ENCODE data around the gene ASPG.
A peak's percentile ranks its signal among the peaks of the same experiment; 100 is the strongest.

Gene ASPG

GRCh38 chr14:104085032-104085888 is at the start of gene ASPG:
ASPG (plus strand) TSS chr14:104085700; CDS start chr14:104085771, 71 bp downstream.
- Histone ChIP-seq H3K79me2 (ENCODE audit: control insufficient read depth, insufficient read depth, low read length, unreplicated experiment) (no peaks in the 10 kb centered on the region), H3K36me3 (ENCODE audit: insufficient read depth, low read length) (no peaks in the 10 kb centered on the region), H3K27me3 (ENCODE audit: insufficient read depth, low read length) (peaks cover 45% of the 10 kb centered on the region), H3K4me3 (ENCODE audit: low read depth, low read length) (no peak within 1 kb of the TSS), H3K27ac (ENCODE audit: low read depth, low read length) (no peak within 1 kb of the TSS), H3K4me1 (ENCODE audit: control insufficient read depth, insufficient read depth, low read length, unreplicated experiment) (no peaks in the 10 kb centered on the region), H2AFZ (ENCODE audit: low read length, unreplicated experiment) (no peak within 1 kb of the TSS)

DNA sequence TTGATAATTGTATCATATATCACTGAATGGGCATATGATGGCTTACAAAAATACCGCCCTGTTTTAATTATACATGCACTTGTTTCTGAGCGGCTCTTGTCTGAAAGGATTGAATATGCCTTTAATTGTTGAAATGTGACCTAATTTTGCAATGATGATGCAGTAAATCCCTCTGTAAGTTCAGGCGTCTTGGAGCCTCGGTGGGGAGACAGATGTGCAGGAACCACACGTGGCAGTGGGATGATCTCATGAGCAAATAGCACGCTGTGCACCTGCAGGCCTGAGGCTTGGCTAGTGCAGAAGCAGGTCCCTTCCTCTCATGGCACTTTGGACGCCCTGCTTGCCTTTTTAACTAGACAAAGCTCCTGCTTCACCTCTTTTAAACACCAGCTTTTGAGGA is 49.3 kb upstream of the ASPG start:
- H2AFZ ChIP-seq (ENCODE audit: low read length, unreplicated experiment), result no peak overlapping the region

GRCh38 chr14:104037074-104037473 is 48.4 kb upstream of the ASPG start:
- H3K27ac ChIP-seq (ENCODE audit: low read depth, low read length), result no peak overlapping the region
- peaks cover 84% of the 10 kb centered on the region for H3K27me3 ChIP-seq (ENCODE audit: insufficient read depth, low read length)
- no peaks in the 10 kb centered on the region for H3K36me3 ChIP-seq (ENCODE audit: insufficient read depth, low read length)
- H3K4me3 ChIP-seq (ENCODE audit: low read depth, low read length), result no peak overlapping the region
- no peaks in the 10 kb centered on the region for H3K4me1 ChIP-seq (ENCODE audit: control insufficient read depth, insufficient read depth, low read length, unreplicated experiment)
- no peaks in the 10 kb centered on the region for H3K79me2 ChIP-seq (ENCODE audit: control insufficient read depth, insufficient read depth, low read length, unreplicated experiment)
- H2AFZ ChIP-seq (ENCODE audit: low read length, unreplicated experiment), result no peak overlapping the region

More for the DNA sequence above, 49.3 kb upstream of the ASPG start:
- no peak overlapping the region for H3K27ac ChIP-seq (ENCODE audit: low read depth, low read length)
- no peaks in the 10 kb centered on the region for H3K36me3 ChIP-seq (ENCODE audit: insufficient read depth, low read length)
- H3K27me3 ChIP-seq (ENCODE audit: insufficient read depth, low read length), result peaks cover 82% of the 10 kb centered on the region
- no peak overlapping the region for H3K4me3 ChIP-seq (ENCODE audit: low read depth, low read length)
- H3K4me1 ChIP-seq (ENCODE audit: control insufficient read depth, insufficient read depth, low read length, unreplicated experiment), result no peaks in the 10 kb centered on the region
- H3K79me2 ChIP-seq (ENCODE audit: control insufficient read depth, insufficient read depth, low read length, unreplicated experiment), result no peaks in the 10 kb centered on the region

GRCh38 chr14:104037903-104038302 is 47.6 kb upstream of the ASPG start:
- no peaks in the 10 kb centered on the region for H3K4me1 ChIP-seq (ENCODE audit: control insufficient read depth, insufficient read depth, low read length, unreplicated experiment)
- H2AFZ ChIP-seq (ENCODE audit: low read length, unreplicated experiment), result no peak overlapping the region
- no peak overlapping the region for H3K4me3 ChIP-seq (ENCODE audit: low read depth, low read length)
- H3K27me3 ChIP-seq (ENCODE audit: insufficient read depth, low read length), result peaks cover 80% of the 10 kb centered on the region
- no peaks in the 10 kb centered on the region for H3K79me2 ChIP-seq (ENCODE audit: control insufficient read depth, insufficient read depth, low read length, unreplicated experiment)
- H3K36me3 ChIP-seq (ENCODE audit: insufficient read depth, low read length), result no peaks in the 10 kb centered on the region
- H3K27ac ChIP-seq (ENCODE audit: low read depth, low read length), result no peak overlapping the region

GRCh38 chr14:104039214-104039613 is 46.3 kb upstream of the ASPG start:
- peaks cover 72% of the 10 kb centered on the region for H3K27me3 ChIP-seq (ENCODE audit: insufficient read depth, low read length)
- H2AFZ ChIP-seq (ENCODE audit: low read length, unreplicated experiment), result no peak overlapping the region
- H3K79me2 ChIP-seq (ENCODE audit: control insufficient read depth, insufficient read depth, low read length, unreplicated experiment), result no peaks in the 10 kb centered on the region
- H3K36me3 ChIP-seq (ENCODE audit: insufficient read depth, low read length), result no peaks in the 10 kb centered on the region
- H3K27ac ChIP-seq (ENCODE audit: low read depth, low read length), result no peak overlapping the region
- H3K4me3 ChIP-seq (ENCODE audit: low read depth, low read length), result no peak overlapping the region
- no peaks in the 10 kb centered on the region for H3K4me1 ChIP-seq (ENCODE audit: control insufficient read depth, insufficient read depth, low read length, unreplicated experiment)

- H3K36me3 ChIP-seq (ENCODE audit: insufficient read depth, low read length), result no peaks in the 10 kb centered on the region
- H3K4me1 ChIP-seq (ENCODE audit: control insufficient read depth, insufficient read depth, low read length, unreplicated experiment), result no peaks in the 10 kb centered on the region
- no peak overlapping the region for H3K4me3 ChIP-seq (ENCODE audit: low read depth, low read length)
- H3K79me2 ChIP-seq (ENCODE audit: control insufficient read depth, insufficient read depth, low read length, unreplicated experiment), result no peaks in the 10 kb centered on the region
- no peak overlapping the region for H3K27ac ChIP-seq (ENCODE audit: low read depth, low read length)
- H3K27me3 ChIP-seq (ENCODE audit: insufficient read depth, low read length), result peaks cover 60% of the 10 kb centered on the region
- H2AFZ ChIP-seq (ENCODE audit: low read length, unreplicated experiment), result no peak overlapping the region
Measured at GRCh38 chr14:104040539-104040938, 45.0 kb upstream of the ASPG start.

- no peak overlapping the region for H2AFZ ChIP-seq (ENCODE audit: low read length, unreplicated experiment)
Measured at GRCh38 chr14:104041430-104042104, 43.9 kb upstream of the ASPG start.

DNA sequence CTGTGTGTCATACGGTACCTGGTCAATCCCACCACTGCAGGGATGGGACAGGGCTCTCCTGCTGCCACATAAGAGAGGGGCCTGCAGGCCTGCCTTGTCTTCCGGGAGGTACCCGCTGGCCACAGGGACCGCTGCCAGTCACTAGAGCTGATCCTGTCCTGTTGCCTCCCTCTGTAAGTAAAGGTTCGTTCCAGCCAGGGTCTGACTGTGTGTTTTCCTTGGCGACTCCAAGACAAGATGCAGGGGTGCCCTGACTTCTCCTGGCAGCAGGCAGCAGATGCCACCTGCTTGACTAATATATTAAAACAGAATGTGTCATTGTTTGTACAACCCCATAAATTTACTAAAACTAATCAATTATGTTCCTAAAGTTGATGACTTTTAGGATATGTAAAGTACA is 41.5 kb upstream of the ASPG start:
- H3K27ac ChIP-seq (ENCODE audit: low read depth, low read length), result no peak overlapping the region

More at GRCh38 chr14:104041430-104042104, 43.9 kb upstream of the ASPG start:
- Histone ChIP-seq H3K4me3 (ENCODE audit: low read depth, low read length) (no peak overlapping the region), H3K79me2 (ENCODE audit: control insufficient read depth, insufficient read depth, low read length, unreplicated experiment) (no peaks in the 10 kb centered on the region), H3K27me3 (ENCODE audit: insufficient read depth, low read length) (peaks cover 53% of the 10 kb centered on the region), H3K36me3 (ENCODE audit: insufficient read depth, low read length) (no peaks in the 10 kb centered on the region), H3K4me1 (ENCODE audit: control insufficient read depth, insufficient read depth, low read length, unreplicated experiment) (no peaks in the 10 kb centered on the region), H3K27ac (ENCODE audit: low read depth, low read length) (no peak overlapping the region)

DNA sequence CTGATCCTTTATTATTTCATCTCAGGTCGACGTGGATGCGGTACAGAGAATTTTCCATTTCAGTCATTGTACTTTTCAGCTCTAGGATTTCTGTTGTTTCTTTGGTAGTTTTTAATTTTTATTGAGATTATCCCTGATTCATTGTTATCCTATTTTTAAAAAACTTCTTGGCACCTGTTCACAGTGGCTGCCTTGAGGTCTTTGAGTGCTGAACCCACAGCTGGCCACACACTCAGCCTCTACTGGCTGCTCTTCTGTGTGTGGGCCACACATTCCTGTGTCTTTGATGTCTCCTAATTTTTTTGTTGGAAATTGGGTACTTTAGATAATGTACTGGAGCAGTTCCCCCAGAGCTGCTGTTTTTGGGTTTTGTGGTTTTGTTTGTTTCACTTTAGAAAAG is 37.7 kb upstream of the ASPG start:
- no peaks in the 10 kb centered on the region for H3K36me3 ChIP-seq (ENCODE audit: insufficient read depth, low read length)

More for the DNA sequence above, 41.5 kb upstream of the ASPG start:
- Histone ChIP-seq H3K27me3 (ENCODE audit: insufficient read depth, low read length) (peaks cover 31% of the 10 kb centered on the region), H3K4me3 (ENCODE audit: low read depth, low read length) (no peak overlapping the region), H3K79me2 (ENCODE audit: control insufficient read depth, insufficient read depth, low read length, unreplicated experiment) (no peaks in the 10 kb centered on the region), H3K36me3 (ENCODE audit: insufficient read depth, low read length) (no peaks in the 10 kb centered on the region), H2AFZ (ENCODE audit: low read length, unreplicated experiment) (no peak overlapping the region), H3K4me1 (ENCODE audit: control insufficient read depth, insufficient read depth, low read length, unreplicated experiment) (peaks cover 7% of the 10 kb centered on the region)

DNA sequence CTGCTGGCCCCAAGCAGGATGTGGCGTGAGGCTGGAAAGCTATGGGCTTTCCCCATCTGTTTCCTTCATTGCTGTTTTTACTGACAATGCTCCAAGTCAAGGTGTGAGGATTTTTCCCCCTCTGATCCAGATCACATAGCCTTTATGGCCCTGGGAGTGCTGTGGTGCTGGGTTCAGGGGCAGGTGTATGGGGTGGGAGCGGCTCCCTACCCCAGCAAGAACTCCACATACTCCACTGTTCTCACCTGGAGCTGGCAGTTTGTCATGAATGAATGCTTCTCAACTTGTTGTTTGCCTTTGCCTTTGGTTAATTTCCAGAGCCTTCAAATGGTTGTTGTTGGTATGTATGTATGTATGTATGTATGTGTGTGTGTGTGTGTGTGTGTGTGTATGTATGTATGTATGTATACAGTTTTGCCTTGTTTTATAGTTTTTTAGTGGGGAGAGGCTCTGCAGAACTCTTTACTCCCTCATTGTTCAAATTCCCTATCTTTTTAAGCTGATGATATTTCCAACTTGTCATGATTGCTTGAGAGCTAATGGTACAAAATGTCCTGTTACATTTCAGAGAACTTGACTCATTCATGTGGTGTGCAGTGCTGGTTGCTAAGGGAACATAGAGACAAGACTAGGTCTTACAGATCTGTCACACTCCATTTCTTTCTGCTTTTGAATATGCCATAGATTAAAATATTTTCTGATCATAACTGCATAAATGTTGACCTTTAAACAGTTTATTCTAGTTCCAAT is 36.6 kb upstream of the ASPG start:
- Histone ChIP-seq H3K4me3 (ENCODE audit: low read depth, low read length) (no peak overlapping the region), H3K27me3 (ENCODE audit: insufficient read depth, low read length) (no peaks in the 10 kb centered on the region; the same call in 1 of the 2 replicates), H3K27ac (ENCODE audit: low read depth, low read length) (peak overlapping the region; percentile 71), H2AFZ (ENCODE audit: low read length, unreplicated experiment) (no peak overlapping the region), H3K4me1 (ENCODE audit: control insufficient read depth, insufficient read depth, low read length, unreplicated experiment) (peaks cover 15% of the 10 kb centered on the region), H3K79me2 (ENCODE audit: control insufficient read depth, insufficient read depth, low read length, unreplicated experiment) (no peaks in the 10 kb centered on the region), H3K36me3 (ENCODE audit: insufficient read depth, low read length) (no peaks in the 10 kb centered on the region)

More for the DNA sequence above, 37.7 kb upstream of the ASPG start:
- Histone ChIP-seq H2AFZ (ENCODE audit: low read length, unreplicated experiment) (no peak overlapping the region), H3K27me3 (ENCODE audit: insufficient read depth, low read length) (no peaks in the 10 kb centered on the region; the same call in 1 of the 2 replicates), H3K4me3 (ENCODE audit: low read depth, low read length) (no peak overlapping the region), H3K79me2 (ENCODE audit: control insufficient read depth, insufficient read depth, low read length, unreplicated experiment) (no peaks in the 10 kb centered on the region), H3K4me1 (ENCODE audit: control insufficient read depth, insufficient read depth, low read length, unreplicated experiment) (peaks cover 15% of the 10 kb centered on the region), H3K27ac (ENCODE audit: low read depth, low read length) (no peak overlapping the region)

Data from ACC112 (cell line).